GM20000 (cell line): ENCODE results near the gene OVCH1.

Source experiments
- DNase-seq: peaks from one replicate; pipeline ENCODE4 v3.0.0; 2012; ENCODE audit warnings: low spot score
- CTCF ChIP-seq: IDR thresholded peaks from 2 replicates; pipeline ENCODE4 v1.5.1; 2012; ENCODE audit warnings: mild to moderate bottlenecking, control low read depth; ENCODE audit errors: extremely low read depth, missing control alignments

OVCH1 gene

GRCh38 chr12:29430716-29431044 lies 66.8 kb downstream of the OVCH1 start:
- TF ChIP-seq CTCF: no peak
- no peak for DNase-seq

- TF ChIP-seq CTCF: no peak
- no peak for DNase-seq
These were observed 67.3 kb downstream of the OVCH1 start for GRCh38 chr12:29429999-29430715.

GRCh38 chr12:29428633-29429032 lies 68.9 kb downstream of the OVCH1 start:
- peak; percentile 10 for DNase-seq
- no peak for TF ChIP-seq CTCF

- peak; percentile 28 for TF ChIP-seq CTCF
- peak; percentile 60 for DNase-seq
These were observed 69.5 kb downstream of the OVCH1 start for GRCh38 chr12:29427964-29428363.

GRCh38 chr12:29426498-29426897 lies 71.0 kb downstream of the OVCH1 start:
- DNase-seq: no peak

GRCh38 chr12:29425722-29426121 lies 71.8 kb downstream of the OVCH1 start:
- no peak for DNase-seq
- no peak for TF ChIP-seq CTCF

More at GRCh38 chr12:29426498-29426897, 71.0 kb downstream of the OVCH1 start:
- no peak for TF ChIP-seq CTCF

- DNase-seq: no peak
- TF ChIP-seq CTCF: no peak
These were observed 80.7 kb downstream of the OVCH1 start for GRCh38 chr12:29416748-29417147.
